GM12874 (cell line): ENCODE data around the gene WNT2.

Experiments used
- TF ChIP-seq, protein P1 (sequence below): IDR thresholded peaks from 2 replicates; pipeline ENCODE4 v1.5.1; 2011; ENCODE audit warnings: low read depth, mild to moderate bottlenecking, control low read depth, low read length, moderate library complexity; ENCODE audit not compliant: insufficient read depth

The WNT2 gene

DNA sequence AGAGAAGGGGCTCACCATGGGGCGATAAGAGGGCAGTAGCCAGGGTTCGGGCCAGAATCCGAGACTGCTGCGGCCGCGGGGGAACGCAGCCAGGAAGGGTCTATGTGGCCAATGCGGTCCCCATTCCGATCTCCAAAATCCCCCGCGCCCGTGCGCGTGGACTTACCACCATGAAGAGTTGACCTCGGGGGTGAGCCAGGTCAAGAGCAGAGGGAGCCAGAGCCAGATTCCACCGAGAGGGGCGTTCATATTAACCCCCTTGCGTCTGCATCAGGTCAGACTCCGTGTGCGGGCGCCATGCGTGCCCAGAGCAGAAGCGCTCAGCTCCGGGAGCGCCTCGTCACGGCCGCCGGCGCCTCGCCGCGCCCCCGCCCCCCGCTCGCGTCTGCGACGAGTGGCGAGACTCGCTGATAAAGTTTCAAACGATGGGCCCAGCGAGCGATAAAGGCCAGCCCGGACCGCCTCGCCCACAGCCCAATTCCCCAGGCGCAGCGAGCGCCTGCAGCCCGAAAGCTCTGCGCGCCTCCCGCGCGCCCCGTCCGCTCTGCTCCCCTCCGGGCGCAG lies at the start of gene WNT2:
Gene WNT2, minus strand, starts transcription at position 318 of the 564 bp plus-strand sequence. Its CDS starts 69 bp downstream, at position 249.
- TF ChIP-seq, protein P1, sequence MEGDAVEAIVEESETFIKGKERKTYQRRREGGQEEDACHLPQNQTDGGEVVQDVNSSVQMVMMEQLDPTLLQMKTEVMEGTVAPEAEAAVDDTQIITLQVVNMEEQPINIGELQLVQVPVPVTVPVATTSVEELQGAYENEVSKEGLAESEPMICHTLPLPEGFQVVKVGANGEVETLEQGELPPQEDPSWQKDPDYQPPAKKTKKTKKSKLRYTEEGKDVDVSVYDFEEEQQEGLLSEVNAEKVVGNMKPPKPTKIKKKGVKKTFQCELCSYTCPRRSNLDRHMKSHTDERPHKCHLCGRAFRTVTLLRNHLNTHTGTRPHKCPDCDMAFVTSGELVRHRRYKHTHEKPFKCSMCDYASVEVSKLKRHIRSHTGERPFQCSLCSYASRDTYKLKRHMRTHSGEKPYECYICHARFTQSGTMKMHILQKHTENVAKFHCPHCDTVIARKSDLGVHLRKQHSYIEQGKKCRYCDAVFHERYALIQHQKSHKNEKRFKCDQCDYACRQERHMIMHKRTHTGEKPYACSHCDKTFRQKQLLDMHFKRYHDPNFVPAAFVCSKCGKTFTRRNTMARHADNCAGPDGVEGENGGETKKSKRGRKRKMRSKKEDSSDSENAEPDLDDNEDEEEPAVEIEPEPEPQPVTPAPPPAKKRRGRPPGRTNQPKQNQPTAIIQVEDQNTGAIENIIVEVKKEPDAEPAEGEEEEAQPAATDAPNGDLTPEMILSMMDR = no peak

DNA sequence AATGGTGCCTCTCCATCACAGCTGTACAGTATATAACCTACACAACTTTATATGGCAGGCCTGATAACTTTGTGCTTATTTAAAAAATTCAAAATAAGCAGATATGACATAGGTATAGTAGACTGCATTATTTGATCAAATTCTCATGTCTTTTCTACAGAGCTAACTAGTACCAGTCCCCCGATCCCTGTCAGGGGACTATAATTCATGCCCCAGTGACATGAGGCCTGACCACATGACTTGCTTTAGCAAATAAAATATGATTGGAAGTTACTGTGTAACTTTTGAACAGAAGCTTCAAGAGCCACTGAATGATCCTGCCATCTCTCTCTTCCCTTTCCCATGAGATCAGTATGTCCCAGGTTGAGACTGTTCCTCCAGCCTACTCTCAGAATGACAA lies 49.2 kb upstream of the WNT2 start:
- TF ChIP-seq, protein P1 = no peak

DNA sequence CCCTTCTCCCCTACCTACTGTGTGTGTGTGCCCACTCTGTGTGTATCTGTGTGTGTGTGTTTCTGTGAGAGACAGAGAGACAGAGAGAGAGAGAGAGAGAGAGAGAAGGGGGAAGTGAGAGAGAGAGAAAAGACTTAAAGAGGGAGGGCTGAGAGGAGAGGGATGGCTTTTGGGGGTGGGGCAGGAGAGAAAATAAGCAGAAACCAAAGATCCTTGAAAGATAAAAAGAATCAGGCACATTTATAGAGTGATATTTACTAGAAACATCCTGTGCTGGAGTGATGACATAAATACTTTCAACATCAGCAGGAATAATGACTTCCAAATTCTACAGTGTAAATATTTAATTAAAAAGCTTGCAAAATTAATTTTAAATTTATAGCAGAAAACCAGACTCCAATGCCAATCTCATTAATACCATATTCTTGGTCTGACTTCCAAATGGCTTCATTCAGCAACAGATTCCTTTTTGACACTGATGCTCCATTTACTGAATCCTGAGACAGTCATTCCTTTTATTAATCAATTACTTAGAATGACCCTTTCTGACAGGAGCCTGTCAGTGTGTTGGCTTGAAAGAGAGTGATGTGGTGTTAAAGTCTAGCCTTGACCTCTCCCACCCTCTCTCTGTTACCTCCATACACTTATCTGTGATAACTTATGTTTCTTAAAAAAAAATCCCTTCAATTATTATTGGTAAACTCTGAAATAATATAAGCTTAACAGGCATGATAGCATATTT lies 41.7 kb upstream of the WNT2 start:
- TF ChIP-seq, protein P1 = no peak

DNA sequence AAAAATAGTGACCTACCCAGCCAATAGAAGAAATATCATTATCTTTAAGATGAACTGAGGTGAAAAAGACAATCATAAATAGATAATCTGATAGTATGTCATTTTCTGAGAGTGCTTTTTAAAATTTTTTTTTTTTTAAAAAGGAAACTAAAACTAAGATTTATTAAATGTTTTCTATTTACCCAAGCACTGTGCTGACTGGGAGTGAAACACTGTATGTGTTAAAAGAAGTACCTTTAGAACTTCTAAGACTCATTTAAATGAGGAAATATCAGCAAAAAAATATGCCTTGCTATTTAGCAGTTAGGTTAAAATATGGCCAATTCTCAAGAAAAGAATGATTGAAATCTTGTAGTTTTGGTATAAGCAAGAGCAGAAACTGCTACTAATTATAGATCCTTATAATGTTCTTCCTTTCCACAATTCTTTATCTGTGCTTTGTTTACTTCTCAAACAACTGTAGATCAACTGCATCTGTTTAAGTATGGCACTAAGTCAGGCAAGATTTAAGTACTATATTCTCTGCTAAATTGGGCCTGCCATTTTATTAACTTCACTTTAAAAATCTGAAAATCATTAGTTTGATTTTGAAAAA lies 39.5 kb upstream of the WNT2 start:
- TF ChIP-seq, protein P1 = no peak

DNA sequence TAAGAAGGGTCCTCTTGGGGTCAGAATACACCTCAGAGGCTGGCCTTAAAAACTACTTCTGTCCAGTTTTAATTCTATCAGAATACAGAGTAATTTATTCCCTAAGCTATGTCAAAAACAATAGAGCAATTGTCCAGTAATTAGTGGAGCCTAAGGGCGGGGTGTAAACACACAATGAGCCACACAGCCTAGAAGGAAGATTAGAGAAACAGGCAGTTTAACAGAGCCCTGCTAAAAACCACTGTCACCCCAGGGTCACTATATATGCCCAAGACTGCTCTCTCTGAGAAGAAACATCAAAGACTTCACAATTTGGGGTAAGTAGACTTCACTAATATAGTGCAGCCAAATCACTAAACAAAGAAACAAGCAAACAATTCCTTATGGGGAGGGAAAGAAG lies 27.2 kb upstream of the WNT2 start:
- TF ChIP-seq, protein P1 = no peak

DNA sequence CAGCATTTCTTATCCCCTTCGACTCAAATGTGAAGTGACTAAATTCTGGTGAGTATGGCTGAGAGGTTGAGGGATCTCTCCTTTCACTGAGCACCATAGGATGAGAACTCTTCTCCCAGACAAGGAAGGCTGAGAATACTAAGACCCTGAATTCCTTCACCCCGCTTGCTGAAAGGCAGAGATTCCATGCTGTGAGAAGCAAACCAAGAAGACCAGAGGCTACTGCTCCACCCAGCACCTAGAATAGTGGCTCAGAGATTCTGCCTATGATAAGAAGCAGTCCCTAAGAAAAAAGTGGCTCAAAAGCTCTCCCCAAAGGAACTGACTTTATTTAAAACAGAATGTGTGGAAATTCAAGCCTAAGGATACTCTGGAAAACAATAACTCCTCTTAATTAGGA lies 26.7 kb upstream of the WNT2 start:
- TF ChIP-seq, protein P1 = no peak

DNA sequence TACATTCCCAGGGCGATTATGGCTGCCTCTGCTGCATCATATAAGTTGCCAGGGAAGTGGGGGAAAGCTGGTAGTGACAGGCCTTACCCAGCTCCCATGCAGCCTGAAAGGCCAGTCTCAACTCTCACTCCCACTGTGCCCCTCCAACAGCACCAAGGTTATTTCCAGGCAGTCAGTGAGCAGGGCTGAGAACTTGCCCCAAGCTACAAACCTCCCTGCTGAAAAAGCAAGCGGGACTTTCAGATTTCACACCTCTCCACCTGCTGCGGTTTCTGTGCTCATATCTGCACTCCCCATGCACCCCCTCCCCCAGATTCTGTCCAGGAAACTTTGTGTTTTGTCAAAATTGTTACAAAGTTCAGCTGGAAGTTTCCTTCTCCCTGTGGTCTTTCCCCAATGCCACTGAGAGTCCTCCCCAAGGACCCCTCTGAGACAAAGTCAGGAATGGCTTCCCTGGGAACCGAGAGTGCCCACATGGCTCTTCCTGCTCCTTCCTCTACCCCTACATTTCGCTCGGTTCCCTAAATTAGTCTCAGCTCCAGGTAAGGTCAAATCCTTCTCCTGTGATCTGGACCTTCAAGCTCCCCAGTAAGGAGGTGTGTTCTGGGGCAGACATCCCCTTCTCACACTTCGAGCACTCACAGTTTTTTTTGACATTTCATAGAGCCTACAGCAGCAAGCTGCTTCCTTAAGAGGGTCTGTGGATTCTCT lies 25.3 kb upstream of the WNT2 start:
- TF ChIP-seq, protein P1 = no peak
